HepG2 (cell line): ENCODE results near the gene ADGRF5. TPM values are rescaled to one million over a fixed set of nuclear protein-coding genes. Genes with fewer than 3 reads are reported as not detected.

Source experiments
- ATAC-seq: fragments of 200-7000 bp; cut with Tn5 transposase; 3 replicates; pipeline ENCODE4 v1.9.1; 2020; ENCODE audit warnings: mild to moderate bottlenecking, moderate library complexity
- BruUV-seq: library from RNA; stranded (reverse); fragments of 400-500 nt; replicated peaks from 2 replicates; lab custom pipeline; 2021; lab: Mats Ljungman, UMichigan
- CTCF ChIA-PET: fragments of 300-600 bp; formaldehyde crosslinking; extraction: SDS; loops from one replicate; lab custom pipeline; 2021; ENCODE audit warnings: low total read pairs, inconsistent platforms, low intra/inter-chr PET ratio; lab: Yijun Ruan, JAX
- POLR2A ChIA-PET: fragments of 350-600 bp; sonication (Branson Sonifier 250); formaldehyde crosslinking; loops from one replicate; lab custom pipeline; 2020; ENCODE audit warnings: antibody characterized with exemption, inconsistent platforms; lab: Yijun Ruan, JAX
- DNase-seq: peaks from one replicate; pipeline ENCODE4 v3.0.0-alpha.2; 2015; ENCODE audit warnings: low spot score
- FAIRE-seq: peaks from 3 replicates; lab custom pipeline; 2011; peaks lifted over from hg19 to GRCh38; lab: Jason Lieb, UNC
- H2AFZ ChIP-seq: one replicate; pipeline ENCODE4 v1.6.1; 2011; ENCODE audit warnings: low read length, inconsistent platforms
- H3K27ac ChIP-seq: fragments of 300-600 bp; 3 replicates; pipeline ENCODE4 v1.8.0; 2011; ENCODE audit warnings: mixed run types, mild to moderate bottlenecking, mixed read lengths, low read length, inconsistent platforms; ENCODE audit not compliant: insufficient read depth; ENCODE audit errors: extremely low read length
- H3K27me3 ChIP-seq, 2 experiments: fragments of 200-600 bp in 1 of 2; 2 replicates in 1 of 2; 3 replicates in 1 of 2; pipeline versions ENCODE4 v1.6.0 to v1.8.0; 2011; ENCODE audit warnings: low read length in 2 of 2, mild to moderate bottlenecking in 2 of 2, moderate library complexity in 2 of 2, inconsistent platforms in 1 of 2; ENCODE audit not compliant: insufficient read depth in 2 of 2, control insufficient read depth in 1 of 2
- H3K36me3 ChIP-seq, 2 experiments: fragments of 200-600 bp in 1 of 2; replicated peaks in 1 of 2; 2 replicates in 1 of 2; 3 replicates in 1 of 2; pipeline versions ENCODE4 v1.5.1 to v1.8.0; 2011; ENCODE audit warnings: low read length in 2 of 2, inconsistent platforms in 1 of 2; ENCODE audit not compliant: insufficient read depth in 2 of 2, control insufficient read depth in 1 of 2
- H3K4me1 ChIP-seq: 2 replicates; pipeline ENCODE4 v1.5.1; 2012; ENCODE audit warnings: low read length, inconsistent platforms; ENCODE audit not compliant: insufficient read depth
- H3K4me2 ChIP-seq: 2 replicates; pipeline ENCODE4 v1.6.0; 2011; ENCODE audit warnings: low read depth, low read length, inconsistent platforms
- H3K4me3 ChIP-seq, 3 experiments: fragments of 200-600 bp in 1 of 3; sonication (generic), shearing (Covaris generic) in 1 of 3; replicated peaks in 1 of 3; 2 replicates each; pipeline ENCODE4 v1.5.1; 2011 to 2016; ENCODE audit warnings: low read length in 3 of 3, inconsistent platforms in 2 of 3, low read depth in 2 of 3, mild to moderate bottlenecking in 2 of 3, control low read depth in 1 of 3, mixed read lengths in 1 of 3; ENCODE audit not compliant: insufficient read depth in 1 of 3
- H3K79me2 ChIP-seq: one replicate; pipeline ENCODE4 v1.6.1; 2011; ENCODE audit warnings: low read length, inconsistent platforms; ENCODE audit not compliant: insufficient read depth
- H3K9ac ChIP-seq: 2 replicates; pipeline ENCODE4 v1.6.0; 2011; ENCODE audit warnings: mild to moderate bottlenecking, low read depth, low read length, inconsistent platforms; ENCODE audit not compliant: insufficient read depth
- H3K9me3 ChIP-seq: 2 replicates; pipeline ENCODE4 v1.5.1; 2012; ENCODE audit warnings: mild to moderate bottlenecking, low read length
- H4K20me1 ChIP-seq: 2 replicates; pipeline ENCODE4 v1.6.0; 2011; ENCODE audit warnings: inconsistent platforms, mild to moderate bottlenecking, low read length, moderate library complexity; ENCODE audit not compliant: insufficient read depth
- FOXJ3 ChIP-seq: sonication (generic); formaldehyde crosslinking; IDR thresholded peaks from 2 replicates; pipeline ENCODE4 v1.4.0; 2020; ENCODE audit warnings: missing genetic modification reagents, mild to moderate bottlenecking, borderline replicate concordance
- MLX ChIP-seq: IDR thresholded peaks from 2 replicates; pipeline ENCODE4 v1.6.1; 2016
- NFE2 ChIP-seq: sonication (generic); formaldehyde crosslinking; IDR thresholded peaks from 2 replicates; pipeline ENCODE4 v1.4.0; 2020; ENCODE audit warnings: missing genetic modification reagents
- SIX4 ChIP-seq: sonication (generic); formaldehyde crosslinking; IDR thresholded peaks from 2 replicates; pipeline ENCODE4 v1.4.0; 2020; ENCODE audit warnings: missing genetic modification reagents
- ZBTB43 ChIP-seq: sonication (generic); formaldehyde crosslinking; conservative IDR thresholded peaks from 2 replicates; pipeline ENCODE4 v1.4.0; 2020; ENCODE audit warnings: missing genetic modification reagents
- ZFP37 ChIP-seq: sonication (generic); formaldehyde crosslinking; IDR thresholded peaks from 2 replicates; pipeline ENCODE4 v1.4.0; 2020; ENCODE audit warnings: missing genetic modification reagents, borderline replicate concordance
- ZNF180 ChIP-seq: sonication (generic); formaldehyde crosslinking; IDR thresholded peaks from 2 replicates; pipeline ENCODE4 v1.4.0; 2020; ENCODE audit warnings: low read depth, missing genetic modification reagents, borderline replicate concordance
- ZNF224 ChIP-seq: sonication (generic); formaldehyde crosslinking; IDR thresholded peaks from 2 replicates; pipeline ENCODE4 v1.5.0; 2020; ENCODE audit warnings: mild to moderate bottlenecking, missing genetic modification reagents
- ZNF431 ChIP-seq: sonication (generic); formaldehyde crosslinking; IDR thresholded peaks from 2 replicates; pipeline ENCODE4 v1.9.0; 2022; ENCODE audit warnings: missing genetic modification reagents, low read depth, mild to moderate bottlenecking, borderline replicate concordance
- ZNF660 ChIP-seq: sonication (generic); formaldehyde crosslinking; IDR thresholded peaks from 2 replicates; pipeline ENCODE4 v1.5.1; 2020; ENCODE audit warnings: mild to moderate bottlenecking, low read depth, missing genetic modification reagents, borderline replicate concordance
- WGBS: methylation state at CpG from one replicate; pipeline ENCODE4 v1.1.6; 2017; ENCODE audit warnings: low lambda C conversion rate; 5-methylcytosine and 5-hydroxymethylcytosine counted together
- in situ Hi-C: cut with HindIII; loops from 2 replicates; pipeline ENCODE4 v1.10.0; 2017; ENCODE audit warnings: low pct_unique_long_range_greater_than_20kb; ENCODE audit not compliant: extremely low pct_ligation_motif_present
- intact Hi-C: fragments of 100-400 bp; cut with micrococcal nuclease; formaldehyde crosslinking; loops from one replicate; pipeline ENCODE4 v1.10.0; 2022; ENCODE audit not compliant: unreplicated experiment
- polyA plus RNA-seq, 8 experiments: library from polyadenylated mRNA; depleted of rRNA in 3 of 8; stranded (reverse) in 7 of 8; unstranded in 1 of 8; fragments of >200 nt; fragmentation: Illumina TruSeq in 4 of 8; extraction: Trizol in 4 of 8; gene quantifications; 2 replicates each; pipeline versions ENCODE4 v1.2.1 to v1.2.3, GENCODE V29; 2011 to 2016; ENCODE audit warnings: low read depth in 4 of 8, missing spikeins in 1 of 8, mixed read lengths in 1 of 8; ENCODE audit not compliant: insufficient read depth in 1 of 8
- total RNA-seq, 5 experiments: library from RNA; depleted of rRNA; stranded (reverse); fragments of >200 nt; fragmentation: Illumina TruSeq; extraction: Trizol; gene quantifications; 2 replicates each; pipeline ENCODE4 v1.2.3, GENCODE V29; 2016; ENCODE audit warnings: low read depth in 1 of 5

Gene ADGRF5
- total and polyA plus RNA-seq, 2 of the 13 experiments (the other 11 are each of a cell fraction or from before 2014, with no cell fraction given): not detected

- in situ Hi-C loops: loop anchor here (25.0 kb wide), 2 partner anchors 124 to 449 kb away; partner anchors contain the start of gene TNFRSF21
- ChIA-PET CTCF (no interaction called here), POLR2A (no interaction called here)
- H3K4me3 ChIP-seq: no peak overlapping the region
- H2AFZ ChIP-seq: no peak overlapping the region
- H4K20me1 ChIP-seq: no peaks in the 10 kb centered on the region
- H3K36me3 ChIP-seq: no peaks in the 10 kb centered on the region
- FAIRE-seq: no peak
- H3K27me3 ChIP-seq: peaks cover 0 to 10% of the 10 kb centered on the region in 2 experiments; a peak in 2 of 5 replicates
- no peak overlapping the region for H3K9ac ChIP-seq
- intact Hi-C loops: no loop called here
- no peak for TF ChIP-seq ZFP37
- TF ChIP-seq ZNF180: no peak
- no peak for TF ChIP-seq ZNF224 (CRISPR knock-in tag)
- TF ChIP-seq FOXJ3 (CRISPR knock-in tag): no peak
- TF ChIP-seq ZNF660 (CRISPR knock-in tag): no peak
- no peak for TF ChIP-seq ZNF431 (CRISPR knock-in tag)
- no peak for TF ChIP-seq SIX4 (CRISPR knock-in tag)
- no peak for TF ChIP-seq ZBTB43
- TF ChIP-seq NFE2 (CRISPR knock-in tag): no peak
- no peak for TF ChIP-seq MLX (CRISPR knock-in tag)
- no peak overlapping the region for H3K27ac ChIP-seq
- no peak overlapping the region for H3K4me2 ChIP-seq
- BruUV-seq: no TSS peak
- WGBS: 10% methylated on average over 3 of the region's 3 CpGs
- no peaks in the 10 kb centered on the region for H3K4me1 ChIP-seq
- ATAC-seq: no peak
- H3K9me3 ChIP-seq: no peaks in the 10 kb centered on the region
- no peak for DNase-seq
- H3K79me2 ChIP-seq: no peaks in the 10 kb centered on the region
Measured at GRCh38 chr6:46863791-46864190, 57.9 kb downstream of the ADGRF5 start.
